Measurements from ENCODE around the gene SOWAHB.

DNA sequence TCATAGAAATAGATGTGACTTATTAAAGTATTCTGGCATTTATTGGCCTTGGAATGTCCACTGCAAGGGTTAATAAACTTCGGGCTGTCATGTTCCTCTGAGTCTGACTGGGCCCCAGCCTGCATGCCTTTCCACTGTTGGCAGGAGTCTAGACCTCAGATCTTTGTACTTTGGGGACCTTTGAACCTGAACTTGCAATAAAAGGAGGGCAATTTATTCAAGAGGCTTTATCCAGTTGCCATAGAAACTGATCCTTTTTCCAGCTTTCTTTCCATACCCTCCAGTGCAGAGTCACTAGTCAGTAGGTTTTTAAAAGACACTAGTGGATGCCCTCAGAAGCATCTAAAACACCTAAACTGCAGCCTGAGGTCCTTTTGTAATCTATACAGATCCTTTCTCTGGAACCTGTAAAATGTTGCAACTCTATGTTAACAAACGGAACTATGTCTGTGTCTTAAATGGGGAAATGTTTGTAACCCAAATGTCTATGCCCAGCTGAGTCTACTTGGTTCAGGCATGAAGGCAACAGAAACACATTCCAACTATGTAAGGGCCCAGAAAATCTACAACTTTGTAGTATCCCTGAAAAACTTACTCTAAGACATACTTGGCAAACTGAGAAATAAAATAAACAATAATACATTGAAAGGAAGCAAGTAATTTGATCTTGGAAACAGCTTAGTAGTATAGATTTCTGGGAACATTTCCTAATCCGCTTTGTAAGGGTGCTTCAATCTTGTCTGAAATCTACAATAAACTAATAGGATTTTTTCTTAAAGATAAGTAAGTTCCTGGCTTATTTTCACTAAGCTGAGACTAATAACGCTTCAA, 41.5 kb downstream of the SOWAHB start:
- TF ChIP-seq, protein P1, sequence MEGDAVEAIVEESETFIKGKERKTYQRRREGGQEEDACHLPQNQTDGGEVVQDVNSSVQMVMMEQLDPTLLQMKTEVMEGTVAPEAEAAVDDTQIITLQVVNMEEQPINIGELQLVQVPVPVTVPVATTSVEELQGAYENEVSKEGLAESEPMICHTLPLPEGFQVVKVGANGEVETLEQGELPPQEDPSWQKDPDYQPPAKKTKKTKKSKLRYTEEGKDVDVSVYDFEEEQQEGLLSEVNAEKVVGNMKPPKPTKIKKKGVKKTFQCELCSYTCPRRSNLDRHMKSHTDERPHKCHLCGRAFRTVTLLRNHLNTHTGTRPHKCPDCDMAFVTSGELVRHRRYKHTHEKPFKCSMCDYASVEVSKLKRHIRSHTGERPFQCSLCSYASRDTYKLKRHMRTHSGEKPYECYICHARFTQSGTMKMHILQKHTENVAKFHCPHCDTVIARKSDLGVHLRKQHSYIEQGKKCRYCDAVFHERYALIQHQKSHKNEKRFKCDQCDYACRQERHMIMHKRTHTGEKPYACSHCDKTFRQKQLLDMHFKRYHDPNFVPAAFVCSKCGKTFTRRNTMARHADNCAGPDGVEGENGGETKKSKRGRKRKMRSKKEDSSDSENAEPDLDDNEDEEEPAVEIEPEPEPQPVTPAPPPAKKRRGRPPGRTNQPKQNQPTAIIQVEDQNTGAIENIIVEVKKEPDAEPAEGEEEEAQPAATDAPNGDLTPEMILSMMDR (IDR thresholded peaks at IDR 0.05): no peak
- no peak for TF ChIP-seq EP300 (IDR thresholded peaks at IDR 0.05)

All from esophagus muscularis mucosa (tissue), 3 donors.